Ovary (tissue), 3 donors: ENCODE measurements around the gene ISCA2.
"Not testable (repeated sequence)": the region's sequence is repeated elsewhere in the genome, so short reads cannot be mapped to it uniquely, and the experiment has no call there.

Source experiments
- EP300 ChIP-seq: sonication (generic); formaldehyde crosslinking; IDR thresholded peaks from one replicate; pipeline ENCODE4 v1.6.1; 2017; ENCODE audit warnings: antibody characterized with exemption
- POLR2A ChIP-seq: fragments of 450-650 bp; IDR thresholded peaks from one replicate; pipeline ENCODE4 v1.6.1; 2017; ENCODE audit warnings: antibody characterized with exemption, mild to moderate bottlenecking, moderate library complexity
- TF ChIP-seq, protein P1 (sequence below), 3 donors: fragments of 450-650 bp in 2 of 3; fragments of 200-600 bp in 1 of 3; IDR thresholded peaks; one replicate each; pipeline versions ENCODE4 v1.5.1 to v1.8.0; 2016 to 2022; ENCODE audit warnings: antibody characterized with exemption in 3 of 3, mild to moderate bottlenecking in 1 of 3
- donor health status: DM: no; HTN: no; CAD: no.

DNA sequence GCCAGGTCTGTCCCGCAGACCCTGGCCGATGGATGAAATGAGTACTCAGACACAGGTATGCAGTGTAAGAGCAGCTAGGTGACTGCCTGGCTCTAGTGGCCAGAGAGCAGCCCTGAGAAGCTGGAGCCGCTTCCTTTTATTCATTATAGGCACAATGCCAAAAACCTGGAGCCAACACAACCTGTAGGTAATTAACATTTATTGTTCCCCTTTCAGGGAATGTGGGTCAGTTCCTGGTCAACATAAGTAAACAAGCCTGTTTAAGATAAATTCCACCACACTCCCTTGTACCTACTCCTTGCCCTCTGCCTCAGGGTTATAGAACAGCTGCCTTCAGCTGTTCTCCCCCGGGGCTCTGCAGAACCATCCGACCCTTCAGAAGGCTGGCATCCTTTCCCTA is 39.2 kb upstream of the ISCA2 start:
- TF ChIP-seq, protein P1, sequence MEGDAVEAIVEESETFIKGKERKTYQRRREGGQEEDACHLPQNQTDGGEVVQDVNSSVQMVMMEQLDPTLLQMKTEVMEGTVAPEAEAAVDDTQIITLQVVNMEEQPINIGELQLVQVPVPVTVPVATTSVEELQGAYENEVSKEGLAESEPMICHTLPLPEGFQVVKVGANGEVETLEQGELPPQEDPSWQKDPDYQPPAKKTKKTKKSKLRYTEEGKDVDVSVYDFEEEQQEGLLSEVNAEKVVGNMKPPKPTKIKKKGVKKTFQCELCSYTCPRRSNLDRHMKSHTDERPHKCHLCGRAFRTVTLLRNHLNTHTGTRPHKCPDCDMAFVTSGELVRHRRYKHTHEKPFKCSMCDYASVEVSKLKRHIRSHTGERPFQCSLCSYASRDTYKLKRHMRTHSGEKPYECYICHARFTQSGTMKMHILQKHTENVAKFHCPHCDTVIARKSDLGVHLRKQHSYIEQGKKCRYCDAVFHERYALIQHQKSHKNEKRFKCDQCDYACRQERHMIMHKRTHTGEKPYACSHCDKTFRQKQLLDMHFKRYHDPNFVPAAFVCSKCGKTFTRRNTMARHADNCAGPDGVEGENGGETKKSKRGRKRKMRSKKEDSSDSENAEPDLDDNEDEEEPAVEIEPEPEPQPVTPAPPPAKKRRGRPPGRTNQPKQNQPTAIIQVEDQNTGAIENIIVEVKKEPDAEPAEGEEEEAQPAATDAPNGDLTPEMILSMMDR (IDR thresholded peaks at IDR 0.05), result not testable (repeated sequence)
- not testable (repeated sequence) for TF ChIP-seq EP300, POLR2A
